Measurements from ENCODE around the gene COL17A1. TPM values are rescaled to one million over a fixed set of nuclear protein-coding genes. Genes with fewer than 3 reads are reported as not detected.

COL17A1 gene
- total RNA-seq, 1 donor from 2014 or later, result 0.32 TPM

DNA sequence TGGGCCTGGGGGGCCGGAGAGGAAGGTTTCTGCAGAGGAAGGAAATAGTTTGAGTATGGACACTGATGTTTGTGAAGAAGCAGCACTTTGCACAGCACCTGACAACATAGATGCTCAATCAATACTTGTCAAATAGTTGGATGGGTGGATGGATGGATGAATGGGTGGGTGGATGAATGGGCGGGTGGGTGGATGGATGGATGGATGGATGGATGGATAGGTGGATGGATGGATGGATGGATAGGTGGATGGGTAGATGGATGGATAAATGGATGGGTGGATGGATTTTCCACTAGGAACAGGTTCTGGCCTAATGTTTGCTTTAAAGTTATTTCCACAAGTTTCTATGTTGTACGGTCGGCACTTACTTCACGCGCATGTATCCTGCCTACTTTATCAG lies 45.3 kb downstream of the COL17A1 start:
- H3K4me3 ChIP-seq, result no peak overlapping the region
- DNase-seq (no peak), ATAC-seq (no peak)
- H3K36me3 ChIP-seq, result no peaks in the 10 kb centered on the region
- TF ChIP-seq, protein P1, sequence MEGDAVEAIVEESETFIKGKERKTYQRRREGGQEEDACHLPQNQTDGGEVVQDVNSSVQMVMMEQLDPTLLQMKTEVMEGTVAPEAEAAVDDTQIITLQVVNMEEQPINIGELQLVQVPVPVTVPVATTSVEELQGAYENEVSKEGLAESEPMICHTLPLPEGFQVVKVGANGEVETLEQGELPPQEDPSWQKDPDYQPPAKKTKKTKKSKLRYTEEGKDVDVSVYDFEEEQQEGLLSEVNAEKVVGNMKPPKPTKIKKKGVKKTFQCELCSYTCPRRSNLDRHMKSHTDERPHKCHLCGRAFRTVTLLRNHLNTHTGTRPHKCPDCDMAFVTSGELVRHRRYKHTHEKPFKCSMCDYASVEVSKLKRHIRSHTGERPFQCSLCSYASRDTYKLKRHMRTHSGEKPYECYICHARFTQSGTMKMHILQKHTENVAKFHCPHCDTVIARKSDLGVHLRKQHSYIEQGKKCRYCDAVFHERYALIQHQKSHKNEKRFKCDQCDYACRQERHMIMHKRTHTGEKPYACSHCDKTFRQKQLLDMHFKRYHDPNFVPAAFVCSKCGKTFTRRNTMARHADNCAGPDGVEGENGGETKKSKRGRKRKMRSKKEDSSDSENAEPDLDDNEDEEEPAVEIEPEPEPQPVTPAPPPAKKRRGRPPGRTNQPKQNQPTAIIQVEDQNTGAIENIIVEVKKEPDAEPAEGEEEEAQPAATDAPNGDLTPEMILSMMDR (IDR thresholded peaks at IDR 0.05), result no peak
- H3K27me3 ChIP-seq (ENCODE audit: low read depth), result no peaks in the 10 kb centered on the region
- intact Hi-C loops (cut with DNase I), result no loop called here
- no peaks in the 10 kb centered on the region for H3K9me3 ChIP-seq
- H3K27ac ChIP-seq, result no peak overlapping the region
- no peaks in the 10 kb centered on the region for H3K4me1 ChIP-seq

DNA sequence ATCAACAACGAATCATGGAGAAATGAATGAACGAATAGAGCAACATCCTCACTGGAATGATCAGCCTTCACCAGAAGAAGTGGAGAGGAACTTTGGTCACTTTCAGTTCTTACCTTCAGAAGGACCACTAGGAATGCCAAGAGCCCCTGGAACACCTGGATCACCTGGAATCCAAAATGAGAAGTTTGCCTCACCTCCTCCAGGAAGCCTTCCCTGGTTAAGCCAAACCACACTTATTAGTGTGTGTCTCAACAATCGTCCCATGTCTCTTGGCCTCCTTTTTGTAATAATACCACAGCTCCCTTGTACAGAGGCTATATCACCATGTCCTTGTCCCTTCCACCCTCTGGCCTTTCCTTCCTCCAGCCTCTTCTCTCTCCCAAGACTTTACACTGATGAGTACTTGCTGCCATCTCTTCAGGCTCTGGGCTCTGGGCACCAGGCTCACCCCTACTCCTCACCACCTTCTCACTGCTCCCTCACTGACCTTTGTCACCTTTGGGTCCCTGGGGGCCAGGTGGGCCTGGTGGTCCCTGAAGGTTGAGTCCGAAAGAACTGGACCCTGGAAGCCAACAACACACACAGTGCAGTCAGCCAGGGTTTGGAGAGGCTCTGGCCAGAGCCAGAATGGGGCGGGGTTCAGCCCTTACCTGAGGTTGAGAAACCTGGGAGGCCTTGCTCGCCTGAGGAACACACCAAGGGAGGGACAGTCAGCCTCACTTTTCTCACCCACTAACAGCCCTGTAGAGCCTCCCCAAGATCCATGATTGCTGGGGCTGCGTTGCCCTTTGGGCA lies 46.5 kb downstream of the COL17A1 start:
- intact Hi-C loops (cut with DNase I), result no loop called here
- ATAC-seq (no peak), DNase-seq (no peak)
- TF ChIP-seq, protein P1 (IDR thresholded peaks at IDR 0.05), result no peak
- Histone ChIP-seq H3K4me1 (no peaks in the 10 kb centered on the region), H3K9me3 (no peaks in the 10 kb centered on the region), H3K36me3 (no peaks in the 10 kb centered on the region), H3K27me3 (ENCODE audit: low read depth) (no peaks in the 10 kb centered on the region), H3K4me3 (no peak overlapping the region), H3K27ac (no peak overlapping the region)

DNA sequence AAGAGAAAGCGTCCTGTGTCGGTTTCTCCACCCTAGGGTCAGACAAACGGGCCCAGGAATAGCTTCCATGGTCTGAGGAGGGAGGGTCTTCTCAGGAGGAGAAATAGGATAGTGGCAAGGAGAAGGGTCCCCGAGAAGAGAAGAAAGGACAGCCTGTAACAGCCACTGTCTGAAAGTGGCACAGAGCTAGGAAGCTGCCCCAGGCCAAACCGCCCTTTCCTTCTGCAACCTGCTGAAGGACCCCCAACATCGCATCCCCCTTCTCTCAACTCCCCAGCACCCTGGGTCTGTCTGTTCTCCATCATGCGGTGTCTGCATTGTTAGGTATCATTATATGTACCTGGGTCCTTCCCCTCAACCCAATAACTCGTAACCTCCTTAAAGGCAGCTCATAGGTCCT lies 47.1 kb downstream of the COL17A1 start:
- no peaks in the 10 kb centered on the region for H3K27me3 ChIP-seq (ENCODE audit: low read depth)
- ATAC-seq (no peak), DNase-seq (no peak)
- TF ChIP-seq, protein P1 (IDR thresholded peaks at IDR 0.05), result no peak
- no peaks in the 10 kb centered on the region for H3K4me1 ChIP-seq
- intact Hi-C loops (cut with DNase I), result no loop called here
- H3K4me3 ChIP-seq, result no peak overlapping the region
- H3K27ac ChIP-seq, result no peak overlapping the region
- no peaks in the 10 kb centered on the region for H3K36me3 ChIP-seq
- no peaks in the 10 kb centered on the region for H3K9me3 ChIP-seq

DNA sequence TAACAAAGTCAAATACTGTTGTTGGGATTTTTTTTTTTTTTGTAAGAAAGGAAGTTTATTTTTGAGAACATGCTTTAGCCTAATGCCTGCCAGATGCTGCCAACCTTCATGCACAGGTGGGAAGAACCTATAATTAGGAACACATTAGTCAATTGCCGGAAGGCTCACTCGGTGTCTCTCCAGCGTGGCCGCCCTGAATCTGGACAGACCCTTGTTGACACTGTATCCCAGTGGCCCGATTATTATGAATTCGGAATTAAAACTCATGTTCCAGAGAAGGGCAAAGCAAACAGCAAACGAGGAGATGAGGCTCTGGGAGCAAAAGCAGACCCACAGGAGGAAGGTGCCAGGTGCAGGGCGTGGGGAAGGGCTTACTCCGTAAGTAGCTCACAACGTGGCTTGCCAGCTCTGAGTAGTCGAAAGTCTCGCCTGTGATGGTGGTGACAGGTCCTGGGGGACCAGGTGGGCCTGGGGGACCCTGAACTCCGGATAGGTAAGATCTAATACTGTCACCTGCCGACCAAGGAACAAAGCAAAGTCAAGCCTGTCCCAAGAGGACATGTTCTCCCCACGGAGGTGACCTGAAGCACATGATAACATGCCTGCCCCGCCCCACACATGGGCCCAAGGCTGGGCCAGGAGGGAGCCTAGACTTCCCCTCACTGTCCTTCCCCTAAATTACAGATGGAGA lies 48.3 kb downstream of the COL17A1 start:
- H3K27ac ChIP-seq, result no peak overlapping the region
- peaks cover 2% of the 10 kb centered on the region for H3K36me3 ChIP-seq
- no peak overlapping the region for H3K4me3 ChIP-seq
- no peaks in the 10 kb centered on the region for H3K9me3 ChIP-seq
- H3K27me3 ChIP-seq (ENCODE audit: low read depth), result no peaks in the 10 kb centered on the region
- intact Hi-C loops (cut with DNase I), result no loop called here
- TF ChIP-seq, protein P1 (IDR thresholded peaks at IDR 0.05), result no peak
- ATAC-seq (no peak), DNase-seq (no peak)
- H3K4me1 ChIP-seq, result no peaks in the 10 kb centered on the region

DNA sequence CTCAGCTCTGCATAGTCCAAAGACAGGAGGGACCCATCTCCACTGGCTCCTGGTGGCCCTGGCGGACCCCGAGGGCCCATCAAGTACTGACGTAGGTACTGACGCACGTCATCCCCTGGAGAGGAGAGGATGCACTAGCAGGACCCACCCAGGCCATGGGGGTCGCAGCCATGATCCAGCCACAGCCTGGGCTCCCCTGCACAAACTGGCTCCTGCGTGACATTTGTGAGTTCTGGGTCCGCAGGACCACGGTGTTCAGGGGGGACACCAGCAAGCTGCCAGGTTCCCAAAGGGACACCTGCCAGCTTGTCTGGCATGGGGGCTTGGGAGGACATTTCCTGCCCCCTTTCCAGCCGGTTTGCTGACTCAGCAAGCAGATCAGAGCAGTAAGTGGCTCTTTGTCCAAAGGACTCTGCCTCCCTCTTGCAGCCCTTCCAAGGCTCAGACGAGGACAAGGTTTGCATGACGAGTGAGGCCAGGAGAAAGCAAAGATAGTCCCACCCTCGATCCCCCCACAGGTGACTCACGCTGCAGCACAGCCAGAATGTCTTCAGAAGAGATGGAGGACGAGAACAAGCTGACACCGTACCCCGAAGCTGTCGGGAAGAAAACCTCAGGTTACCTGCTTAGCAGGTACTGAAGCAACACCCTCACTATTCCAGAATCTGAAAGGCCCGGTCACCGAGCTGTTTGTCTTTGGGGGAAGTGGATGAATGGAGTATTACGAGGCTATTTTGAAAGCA lies 49.0 kb downstream of the COL17A1 start:
- Histone ChIP-seq H3K4me3 (no peak overlapping the region), H3K27me3 (ENCODE audit: low read depth) (no peaks in the 10 kb centered on the region), H3K27ac (no peak overlapping the region), H3K36me3 (peaks cover 3% of the 10 kb centered on the region), H3K9me3 (no peaks in the 10 kb centered on the region), H3K4me1 (no peaks in the 10 kb centered on the region)
- no peak for ATAC-seq
- TF ChIP-seq, protein P1 (IDR thresholded peaks at IDR 0.05), result no peak
- intact Hi-C loops (cut with DNase I), result no loop called here
- DNase-seq, result no peak

All from lower lobe of right lung (tissue), 2 donors.